Astrocyte of the spinal cord (primary cell): ENCODE data around the gene TECRL.

ENCODE experiments used
- DNase-seq: peaks from one replicate; pipeline ENCODE4 v3.0.0; 2011; ENCODE audit warnings: low read depth, low spot score
- H3K4me3 ChIP-seq: 2 replicates; pipeline ENCODE4 v1.5.1; 2011; ENCODE audit warnings: low read depth, mild to moderate bottlenecking, low read length, moderate library complexity
- CTCF ChIP-seq: IDR thresholded peaks from 2 replicates; pipeline ENCODE4 v1.5.1; 2012; ENCODE audit warnings: low read depth, mild to moderate bottlenecking, low read length, inconsistent platforms
- in situ Hi-C: cut with HindIII; loops from 2 replicates; pipeline ENCODE4 v1.10.0; 2017; ENCODE audit warnings: low sequenced_read_pairs

Gene TECRL

GRCh38 chr4:64399313-64400109, 9.7 kb downstream of the TECRL start:
- DNase-seq: no peak
- H3K4me3 ChIP-seq: no peak overlapping the region
- in situ Hi-C loops: no loop called here
- no peak for TF ChIP-seq CTCF

- no peak for DNase-seq
- H3K4me3 ChIP-seq: no peak overlapping the region
- in situ Hi-C loops: no loop called here
- TF ChIP-seq CTCF: no peak
These were observed 14.8 kb downstream of the TECRL start for GRCh38 chr4:64394469-64394868.

GRCh38 chr4:64388252-64388651, 21.0 kb downstream of the TECRL start:
- in situ Hi-C loops: no loop called here
- DNase-seq: no peak
- no peak overlapping the region for H3K4me3 ChIP-seq
- no peak for TF ChIP-seq CTCF

GRCh38 chr4:64385220-64385619, 24.0 kb downstream of the TECRL start:
- no peak for DNase-seq
- no peak overlapping the region for H3K4me3 ChIP-seq
- TF ChIP-seq CTCF: no peak
- in situ Hi-C loops: no loop called here

- H3K4me3 ChIP-seq: no peak overlapping the region
- no peak for TF ChIP-seq CTCF
- no peak for DNase-seq
- in situ Hi-C loops: no loop called here
These were observed 24.7 kb downstream of the TECRL start for GRCh38 chr4:64384237-64385203.

- no peak for DNase-seq
- in situ Hi-C loops: no loop called here
- H3K4me3 ChIP-seq: no peak overlapping the region
- no peak for TF ChIP-seq CTCF
These were observed 40.5 kb downstream of the TECRL start for GRCh38 chr4:64368741-64369140.
